Measurements from ENCODE around the gene KCND3. TPM values are rescaled to one million over a fixed set of nuclear protein-coding genes. Genes with fewer than 3 reads are reported as not detected.

KCND3 gene
- polyA plus RNA-seq, 3 donors: 2.8 to 12.4 (median 5.3) TPM

GRCh38 chr1:111843177-111843576, 146.3 kb downstream of the KCND3 start:
- 58 to 64% (median 62%) methylated on average over 2 of the region's 2 CpGs for WGBS, 3 donors
- no peak overlapping the region for H3K27ac ChIP-seq (ENCODE audit: low read depth, low read length)

DNA sequence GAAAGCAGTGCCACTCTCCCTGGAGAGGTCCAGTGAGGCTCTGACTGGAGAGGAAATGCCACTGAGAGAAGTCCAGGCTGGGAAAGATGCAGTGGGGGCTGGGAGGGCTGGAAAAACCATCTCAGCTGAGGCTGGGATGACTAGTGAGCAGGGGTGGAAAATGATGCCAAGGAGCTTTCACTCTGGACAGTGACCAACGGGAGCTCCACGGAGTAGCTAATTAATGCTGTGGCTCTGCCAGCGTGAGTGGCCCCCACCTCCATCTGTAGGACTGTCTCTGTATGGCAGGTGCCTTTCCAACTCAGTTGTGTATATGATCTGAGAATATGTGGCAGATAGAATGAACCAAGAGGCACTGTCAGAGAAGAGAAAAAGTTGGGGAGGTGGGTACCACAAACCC, 147.1 kb downstream of the KCND3 start:
- WGBS, 3 donors: 79 to 81% (median 79%) methylated on average over 3 of the region's 3 CpGs
- no peak overlapping the region for H3K27ac ChIP-seq (ENCODE audit: low read depth, low read length)

DNA sequence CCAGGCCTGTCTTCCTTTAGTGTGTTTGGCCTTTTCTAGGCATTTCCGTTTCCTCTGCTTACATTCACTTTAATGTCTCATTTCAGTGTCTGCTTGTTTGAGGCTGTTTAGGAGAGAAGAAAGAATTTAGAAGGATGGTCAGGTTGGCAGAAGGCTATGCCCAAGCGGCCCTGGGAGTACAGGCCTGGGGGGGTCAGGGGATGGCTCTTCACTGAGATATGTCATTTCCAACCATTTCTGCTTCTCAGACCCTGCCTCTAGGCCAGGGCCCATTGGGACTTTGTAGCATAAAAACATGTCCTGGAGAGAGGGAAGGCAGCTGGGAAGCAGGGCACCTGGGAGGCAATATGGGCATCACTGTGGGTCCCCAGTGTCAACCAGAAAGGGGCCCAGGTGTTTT, 147.7 kb downstream of the KCND3 start:
- no peak overlapping the region for H3K27ac ChIP-seq (ENCODE audit: low read depth, low read length)
- 86 to 95% (median 93%) methylated on average over 2 of the region's 2 CpGs for WGBS, 3 donors

DNA sequence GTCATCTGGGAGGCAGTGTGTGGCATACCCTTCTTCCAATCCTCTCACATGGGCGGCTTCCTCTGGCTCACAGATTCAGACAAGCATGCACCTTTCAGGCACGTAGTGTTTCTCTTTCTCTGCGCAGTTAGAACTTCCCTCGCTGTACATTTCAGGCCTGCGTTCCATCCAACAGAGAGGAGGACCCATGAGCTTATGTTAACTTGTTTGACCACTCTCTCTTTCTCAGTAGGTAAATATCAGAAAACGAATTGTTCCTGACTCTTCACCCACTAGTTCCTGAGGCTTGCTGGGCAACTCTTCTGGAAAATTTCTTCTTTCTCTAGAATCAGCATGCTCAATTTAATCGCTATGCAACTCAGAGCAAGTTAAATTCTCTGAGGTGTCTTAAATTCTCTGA, 148.3 kb downstream of the KCND3 start:
- 81 to 91% (median 88%) methylated on average over 7 of the region's 7 CpGs for WGBS, 3 donors
- H3K27ac ChIP-seq (ENCODE audit: low read depth, low read length): no peak overlapping the region

DNA sequence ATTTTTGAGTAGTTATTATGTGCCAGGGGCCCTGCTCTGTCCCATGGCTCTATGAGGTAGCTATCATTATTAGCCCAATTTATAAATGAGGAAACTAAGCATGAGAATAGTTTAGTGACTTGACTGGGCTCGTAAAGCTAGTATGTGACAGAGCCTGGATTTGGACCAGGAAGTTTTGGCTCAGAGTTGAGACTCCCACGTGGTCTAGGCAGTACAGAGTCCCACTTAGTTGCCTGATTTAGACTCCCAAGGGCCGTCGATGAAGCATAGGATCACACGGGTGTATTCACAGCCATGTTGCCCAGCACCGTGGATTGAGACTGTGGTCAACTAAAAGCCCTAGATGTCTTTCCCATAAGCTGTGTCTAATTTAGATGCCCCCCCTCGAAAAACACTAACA, 152.1 kb downstream of the KCND3 start:
- 61 to 71% (median 65%) methylated on average over 7 of the region's 7 CpGs for WGBS, 3 donors
- H3K27ac ChIP-seq (ENCODE audit: low read depth, low read length): no peak overlapping the region

- no peak overlapping the region for H3K27ac ChIP-seq (ENCODE audit: low read depth, low read length)
- 95 to 97% (median 96%) methylated on average over 7 of the region's 7 CpGs for WGBS, 3 donors
Measured at GRCh38 chr1:111836111-111836510, 153.4 kb downstream of the KCND3 start.

DNA sequence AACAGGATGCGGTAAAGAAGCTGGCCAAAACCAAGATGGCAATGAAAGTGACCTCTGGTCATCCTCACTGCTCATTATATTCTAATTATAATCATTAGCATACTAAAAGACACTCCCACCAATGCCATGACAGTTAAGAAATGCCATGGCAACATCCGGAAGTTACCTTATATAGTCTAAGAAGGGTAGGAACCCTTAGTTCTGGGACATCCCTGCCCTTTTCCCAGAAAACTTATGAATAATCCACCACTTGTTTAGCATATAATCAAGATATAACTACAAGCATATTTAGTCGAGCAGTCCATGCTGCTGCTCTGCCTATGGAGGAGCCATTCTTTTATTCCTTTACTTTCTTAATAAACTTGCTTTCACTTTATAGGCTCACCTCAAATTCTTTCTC, 154.0 kb downstream of the KCND3 start:
- WGBS, 3 donors: 85 to 92% (median 90%) methylated on average over 3 of the region's 3 CpGs
- H3K27ac ChIP-seq (ENCODE audit: low read depth, low read length): no peak overlapping the region

- H3K27ac ChIP-seq (ENCODE audit: low read depth, low read length): no peak overlapping the region
- WGBS, 3 donors: 78 to 83% (median 79%) methylated on average over 5 of the region's 5 CpGs
Measured at GRCh38 chr1:111834956-111835355, 154.5 kb downstream of the KCND3 start.

- no peak overlapping the region for H3K27ac ChIP-seq (ENCODE audit: low read depth, low read length)
- 67 to 76% (median 72%) methylated on average over 4 of the region's 4 CpGs for WGBS, 3 donors
Measured at GRCh38 chr1:111833334-111833733, 156.1 kb downstream of the KCND3 start.

GRCh38 chr1:111832521-111833155, 156.8 kb downstream of the KCND3 start:
- WGBS, 3 donors: 72 to 80% (median 79%) methylated on average over 10 of the region's 10 CpGs
- no peak overlapping the region for H3K27ac ChIP-seq (ENCODE audit: low read depth, low read length)

GRCh38 chr1:111831153-111831552, 158.3 kb downstream of the KCND3 start:
- no peak overlapping the region for H3K27ac ChIP-seq (ENCODE audit: low read depth, low read length)
- 32 to 41% (median 37%) methylated on average over 1 of the region's 1 CpG for WGBS, 3 donors

GRCh38 chr1:111827946-111828345, 161.5 kb downstream of the KCND3 start:
- 60 to 82% (median 67%) methylated on average over 6 of the region's 6 CpGs for WGBS, 3 donors

GRCh38 chr1:111826278-111826677, 163.2 kb downstream of the KCND3 start:
- H3K27ac ChIP-seq (ENCODE audit: low read depth, low read length): no peak overlapping the region
- 68 to 75% (median 69%) methylated on average over 4 of the region's 4 CpGs for WGBS, 3 donors

More at GRCh38 chr1:111827946-111828345, 161.5 kb downstream of the KCND3 start:
- no peak overlapping the region for H3K27ac ChIP-seq (ENCODE audit: low read depth, low read length)

- 86 to 95% (median 89%) methylated on average over 3 of the region's 3 CpGs for WGBS, 3 donors
- no peak overlapping the region for H3K27ac ChIP-seq (ENCODE audit: low read depth, low read length)
Measured at GRCh38 chr1:111825217-111825616, 164.3 kb downstream of the KCND3 start.

GRCh38 chr1:111822138-111822537, 167.3 kb downstream of the KCND3 start:
- 86 to 94% (median 88%) methylated on average over 6 of the region's 6 CpGs for WGBS, 3 donors
- H3K27ac ChIP-seq (ENCODE audit: low read depth, low read length): no peak overlapping the region

DNA sequence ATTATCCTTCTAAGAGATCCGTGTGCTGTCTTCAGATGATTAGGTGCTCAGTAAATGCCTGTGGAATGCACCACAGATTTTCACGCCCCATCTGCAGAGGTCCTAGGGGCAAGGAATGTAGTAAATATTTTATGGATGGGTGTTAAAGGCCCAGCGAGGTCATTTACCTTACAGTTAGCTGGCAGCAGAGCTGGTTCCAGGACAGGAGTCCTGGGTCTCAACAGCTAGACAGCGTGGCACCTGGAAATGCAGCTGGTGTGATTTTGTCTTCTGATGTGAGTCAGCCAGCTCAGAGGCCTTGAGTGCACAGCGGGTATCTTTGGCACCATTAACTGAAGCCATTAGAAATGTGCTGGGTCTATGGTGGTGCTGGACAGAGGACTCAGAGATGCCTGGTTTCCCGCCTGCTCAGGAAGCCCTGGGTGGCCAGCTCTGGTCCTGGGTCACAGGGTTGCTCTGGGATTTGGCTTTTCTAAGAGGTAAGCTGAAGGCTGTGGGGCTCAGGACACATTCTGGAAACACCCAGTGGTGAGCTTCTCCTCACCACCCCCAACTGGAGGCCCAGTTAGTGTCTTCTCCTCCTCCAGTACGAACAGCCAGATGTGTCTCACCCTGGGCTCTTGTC, 168.2 kb downstream of the KCND3 start:
- 72 to 80% (median 74%) methylated on average over 7 of the region's 7 CpGs for WGBS, 3 donors

GRCh38 chr1:111819566-111820263, 169.8 kb downstream of the KCND3 start:
- no peak overlapping the region for H3K27ac ChIP-seq (ENCODE audit: low read depth, low read length)
- WGBS, 3 donors: 78 to 86% (median 81%) methylated on average over 9 of the region's 9 CpGs

More for the DNA sequence above, 168.2 kb downstream of the KCND3 start:
- no peak overlapping the region for H3K27ac ChIP-seq (ENCODE audit: low read depth, low read length)

GRCh38 chr1:111818546-111818945, 170.9 kb downstream of the KCND3 start:
- 80 to 85% (median 81%) methylated on average over 5 of the region's 5 CpGs for WGBS, 3 donors
- no peak overlapping the region for H3K27ac ChIP-seq (ENCODE audit: low read depth, low read length)

DNA sequence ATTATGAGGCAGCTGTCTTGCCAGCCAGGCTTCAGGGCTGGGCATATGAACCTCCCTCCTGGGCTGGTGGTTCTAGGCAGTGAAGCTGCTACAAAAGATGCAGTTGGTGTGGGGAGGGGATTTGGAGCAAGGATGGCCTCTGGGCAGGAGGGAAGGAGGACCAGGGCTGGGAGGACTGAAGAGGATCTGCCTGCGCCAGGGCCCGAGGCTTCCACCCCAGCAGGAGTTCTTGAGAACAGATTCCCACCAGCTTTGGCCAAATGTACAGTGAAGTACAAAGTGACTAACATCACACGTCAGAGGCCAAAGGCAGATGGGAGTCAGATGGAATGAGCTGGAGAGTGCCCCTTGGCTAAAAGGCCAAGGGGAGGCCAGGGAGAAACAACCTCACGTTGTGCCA, 171.4 kb downstream of the KCND3 start:
- 82 to 85% (median 83%) methylated on average over 4 of the region's 4 CpGs for WGBS, 3 donors
- H3K27ac ChIP-seq (ENCODE audit: low read depth, low read length): no peak overlapping the region

DNA sequence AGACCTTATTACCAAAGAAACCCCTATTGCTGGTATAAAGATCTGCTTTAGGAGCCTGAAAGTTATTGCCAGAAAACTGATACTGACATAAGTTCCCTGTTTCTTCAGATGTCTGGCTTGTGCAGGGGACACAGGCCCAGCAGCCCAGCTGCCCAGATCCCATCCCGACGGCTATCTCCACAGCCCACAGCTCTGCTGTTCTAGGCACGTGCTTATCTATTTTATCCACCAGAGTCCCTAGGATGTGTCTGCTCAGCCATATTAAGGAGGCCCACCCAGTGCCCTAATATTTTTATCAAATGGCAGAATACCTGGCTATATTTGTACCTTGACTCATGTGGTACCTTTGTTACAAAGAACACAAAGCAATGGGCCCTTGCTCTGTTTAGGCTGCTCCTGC, 174.8 kb downstream of the KCND3 start:
- no peak overlapping the region for H3K27ac ChIP-seq (ENCODE audit: low read depth, low read length)
- WGBS, 3 donors: 59 to 90% (median 85%) methylated on average over 3 of the region's 3 CpGs
